SH-SY5Y (cell line): Measurements from ENCODE around the gene RIPK4.

Experiments used
- GATA2 ChIP-seq: IDR thresholded peaks from 2 replicates; pipeline ENCODE4 v1.6.1; 2011; ENCODE audit warnings: mild to moderate bottlenecking, low read depth, low read length
- GATA3 ChIP-seq: IDR thresholded peaks from 2 replicates; pipeline ENCODE4 v1.6.1; 2011; ENCODE audit warnings: low read depth, mild to moderate bottlenecking, low read length, moderate library complexity

- TF ChIP-seq GATA3 (no peak), GATA2 (no peak)
Observed at GRCh38 chr21:41737651-41738324, 29.1 kb downstream of the RIPK4 start.
